ENCODE data around the gene SKIC2.
"Not testable (repeated sequence)": the region's sequence is repeated elsewhere in the genome, so short reads cannot be mapped to it uniquely, and the experiment has no call there.

Gene SKIC2

GRCh38 chr6:32004393-32004792 lies 45.4 kb downstream of the SKIC2 start:
- DNase-seq (ENCODE audit: low read depth, low spot score): not testable (repeated sequence)

DNA sequence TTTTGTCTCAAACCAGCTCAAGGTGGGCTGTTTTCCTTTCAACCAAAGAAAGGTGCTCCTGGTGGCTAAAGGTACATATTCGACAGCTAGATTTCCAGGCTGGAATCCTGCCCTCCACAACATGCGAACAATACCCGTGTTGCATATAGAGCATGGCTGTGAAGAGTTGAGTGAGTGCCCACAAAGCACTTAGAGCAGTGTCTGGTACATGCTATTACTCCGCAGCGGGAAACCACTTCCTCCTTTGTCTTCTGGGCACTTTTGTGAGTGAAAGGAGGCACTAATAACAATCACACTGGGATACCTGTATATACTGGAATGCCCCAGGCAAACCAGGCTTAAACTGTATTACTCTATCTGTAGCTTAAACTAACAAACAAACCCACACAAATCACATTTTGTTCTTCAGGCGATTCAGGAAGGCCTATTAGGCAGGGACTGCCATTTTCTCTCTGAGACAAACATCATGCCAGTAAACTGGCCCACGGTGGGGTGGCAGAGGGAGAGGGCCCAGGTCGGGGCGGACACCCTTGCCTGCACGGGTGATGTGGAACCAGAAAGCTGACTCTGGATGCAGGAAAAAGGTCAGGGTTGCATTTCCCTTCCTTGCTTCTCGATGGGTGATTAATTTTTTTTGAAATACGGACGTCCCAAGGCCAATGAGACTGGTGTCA lies 46.0 kb downstream of the SKIC2 start:
- DNase-seq (ENCODE audit: low read depth, low spot score): not testable (repeated sequence)

DNA sequence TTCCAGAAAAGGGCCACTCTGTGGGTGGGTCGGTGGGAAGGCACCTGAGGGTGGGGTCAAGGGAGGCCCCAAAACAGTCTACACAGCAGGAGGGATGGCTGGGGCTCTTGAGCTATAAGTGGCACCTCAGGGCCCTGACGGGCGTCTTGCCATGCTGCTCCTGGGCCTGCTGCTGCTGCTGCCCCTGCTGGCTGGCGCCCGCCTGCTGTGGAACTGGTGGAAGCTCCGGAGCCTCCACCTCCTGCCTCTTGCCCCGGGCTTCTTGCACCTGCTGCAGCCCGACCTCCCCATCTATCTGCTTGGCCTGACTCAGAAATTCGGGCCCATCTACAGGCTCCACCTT lies 46.5 kb downstream of the SKIC2 start:
- not testable (repeated sequence) for DNase-seq (ENCODE audit: low read depth, low spot score)

DNA sequence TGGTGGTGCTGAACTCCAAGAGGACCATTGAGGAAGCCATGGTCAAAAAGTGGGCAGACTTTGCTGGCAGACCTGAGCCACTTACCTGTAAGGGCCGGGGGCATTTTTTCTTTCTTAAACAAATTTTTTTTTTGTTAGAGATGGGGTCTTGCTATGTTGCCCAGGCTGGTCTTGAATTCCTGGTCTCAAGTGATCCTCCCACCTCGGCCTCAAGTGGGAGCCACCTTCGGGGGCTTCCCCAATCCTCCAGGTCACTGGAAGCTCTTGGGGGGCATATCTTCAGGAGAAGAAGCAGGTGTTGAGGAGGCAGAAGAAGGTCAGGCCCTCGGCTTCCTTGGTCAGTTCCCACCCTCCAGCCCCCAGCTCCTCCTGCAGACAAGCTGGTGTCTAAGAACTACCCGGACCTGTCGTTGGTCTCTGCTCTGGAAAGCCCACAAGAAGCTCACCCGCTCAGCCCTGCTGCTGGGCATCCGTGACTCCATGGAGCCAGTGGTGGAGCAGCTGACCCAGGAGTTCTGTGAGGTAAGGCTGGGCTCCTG lies 47.1 kb downstream of the SKIC2 start:
- DNase-seq (ENCODE audit: low read depth, low spot score): not testable (repeated sequence)

DNA sequence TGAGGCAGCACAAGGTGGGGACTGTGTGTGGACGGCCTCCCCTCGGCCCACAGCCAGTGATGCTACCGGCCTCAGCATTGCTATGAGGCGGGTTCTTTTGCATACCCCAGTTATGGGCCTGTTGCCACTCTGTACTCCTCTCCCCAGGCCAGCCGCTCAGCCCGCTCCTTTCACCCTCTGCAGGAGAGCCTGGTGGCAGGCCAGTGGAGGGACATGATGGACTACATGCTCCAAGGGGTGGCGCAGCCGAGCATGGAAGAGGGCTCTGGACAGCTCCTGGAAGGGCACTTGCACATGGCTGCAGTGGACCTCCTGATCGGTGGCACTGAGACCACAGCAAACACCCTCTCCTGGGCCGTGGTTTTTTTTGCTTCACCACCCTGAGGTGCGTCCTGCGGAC lies 48.1 kb downstream of the SKIC2 start:
- DNase-seq (ENCODE audit: low read depth, low spot score): not testable (repeated sequence)

DNA sequence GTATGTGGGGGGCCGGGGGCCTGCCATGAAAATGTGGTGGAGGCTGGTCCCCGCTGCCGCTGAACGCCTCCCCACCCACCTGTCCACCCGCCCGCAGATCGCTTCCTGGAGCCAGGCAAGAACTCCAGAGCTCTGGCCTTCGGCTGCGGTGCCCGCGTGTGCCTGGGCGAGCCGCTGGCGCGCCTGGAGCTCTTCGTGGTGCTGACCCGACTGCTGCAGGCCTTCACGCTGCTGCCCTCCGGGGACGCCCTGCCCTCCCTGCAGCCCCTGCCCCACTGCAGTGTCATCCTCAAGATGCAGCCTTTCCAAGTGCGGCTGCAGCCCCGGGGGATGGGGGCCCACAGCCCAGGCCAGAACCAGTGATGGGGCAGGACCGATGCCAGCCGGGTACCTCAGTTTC lies 49.1 kb downstream of the SKIC2 start:
- not testable (repeated sequence) for DNase-seq (ENCODE audit: low read depth, low spot score)

DNA sequence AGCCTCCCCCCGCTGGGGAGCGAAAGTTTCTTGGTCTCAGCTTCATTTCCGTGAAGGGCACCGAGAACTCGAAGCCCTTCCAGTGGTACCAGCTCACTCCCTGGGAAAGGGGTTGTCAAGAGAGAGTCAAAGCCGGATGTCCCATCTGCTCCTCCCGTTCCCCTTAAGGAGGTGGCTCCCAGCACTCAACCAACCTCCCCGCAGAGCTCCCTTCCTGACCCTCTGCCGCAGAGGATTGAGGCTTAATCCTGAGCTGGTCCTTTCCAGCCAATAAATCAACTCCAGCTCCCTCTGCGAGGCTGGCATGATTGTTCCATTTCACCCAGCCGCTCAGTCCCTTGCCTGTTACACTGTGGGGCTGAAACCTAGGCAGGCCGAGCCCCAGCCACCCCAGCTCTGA lies 49.6 kb downstream of the SKIC2 start:
- not testable (repeated sequence) for DNase-seq (ENCODE audit: low read depth, low spot score)

DNA sequence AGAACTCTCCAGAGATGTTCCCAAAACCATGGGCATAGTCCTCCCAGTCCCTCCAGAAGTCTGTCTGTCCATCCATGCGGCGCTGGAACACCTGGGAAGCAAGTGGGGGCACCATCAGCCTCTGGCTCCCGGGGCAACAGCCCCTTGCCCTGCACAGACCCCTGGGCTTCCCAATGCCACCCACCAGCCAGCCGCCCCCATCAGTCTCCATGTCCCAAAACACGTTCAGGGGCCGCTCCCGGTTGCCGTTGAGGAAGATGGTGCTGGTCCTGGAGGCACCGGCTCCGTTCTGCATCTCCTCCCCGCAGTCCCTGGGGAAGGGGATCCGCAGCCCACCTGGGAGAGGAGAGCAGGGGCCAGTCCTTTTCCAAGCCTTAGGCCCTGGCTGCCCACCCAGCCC lies 50.6 kb downstream of the SKIC2 start:
- DNase-seq (ENCODE audit: low read depth, low spot score): not testable (repeated sequence)

DNA sequence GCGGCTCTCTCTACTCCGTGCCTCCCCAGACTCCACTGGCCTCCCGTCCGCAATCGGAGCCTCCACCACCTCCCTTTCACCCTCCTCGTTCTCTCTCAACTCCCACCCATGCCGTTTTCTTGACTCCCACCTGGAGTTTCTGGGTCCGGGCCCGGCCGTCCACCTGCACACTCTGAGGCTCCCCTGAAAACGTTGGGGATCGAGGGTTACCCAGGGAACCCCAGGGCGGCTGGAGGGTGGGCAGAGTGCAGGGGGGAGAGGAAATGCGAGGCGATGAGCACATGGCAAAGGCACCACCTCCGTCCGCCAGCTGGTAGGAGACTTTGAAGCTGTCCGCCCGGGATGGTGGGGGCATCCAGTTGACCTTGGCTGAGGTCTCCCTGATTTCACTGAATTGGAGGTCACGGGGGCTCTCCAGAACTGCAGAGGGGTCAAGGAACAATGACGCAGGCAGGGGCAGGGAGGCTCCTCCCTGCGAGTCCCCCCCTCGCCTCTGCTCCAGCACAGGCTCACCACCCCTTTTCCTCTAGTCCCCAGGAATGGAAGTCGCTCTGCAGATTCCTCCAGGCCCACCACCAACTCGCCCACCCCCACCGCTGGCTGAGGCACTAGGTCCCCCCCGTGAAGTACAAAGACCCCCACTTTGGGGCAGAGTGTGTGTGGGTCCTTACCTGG lies 52.0 kb downstream of the SKIC2 start:
- not testable (repeated sequence) for DNase-seq (ENCODE audit: low read depth, low spot score)

DNA sequence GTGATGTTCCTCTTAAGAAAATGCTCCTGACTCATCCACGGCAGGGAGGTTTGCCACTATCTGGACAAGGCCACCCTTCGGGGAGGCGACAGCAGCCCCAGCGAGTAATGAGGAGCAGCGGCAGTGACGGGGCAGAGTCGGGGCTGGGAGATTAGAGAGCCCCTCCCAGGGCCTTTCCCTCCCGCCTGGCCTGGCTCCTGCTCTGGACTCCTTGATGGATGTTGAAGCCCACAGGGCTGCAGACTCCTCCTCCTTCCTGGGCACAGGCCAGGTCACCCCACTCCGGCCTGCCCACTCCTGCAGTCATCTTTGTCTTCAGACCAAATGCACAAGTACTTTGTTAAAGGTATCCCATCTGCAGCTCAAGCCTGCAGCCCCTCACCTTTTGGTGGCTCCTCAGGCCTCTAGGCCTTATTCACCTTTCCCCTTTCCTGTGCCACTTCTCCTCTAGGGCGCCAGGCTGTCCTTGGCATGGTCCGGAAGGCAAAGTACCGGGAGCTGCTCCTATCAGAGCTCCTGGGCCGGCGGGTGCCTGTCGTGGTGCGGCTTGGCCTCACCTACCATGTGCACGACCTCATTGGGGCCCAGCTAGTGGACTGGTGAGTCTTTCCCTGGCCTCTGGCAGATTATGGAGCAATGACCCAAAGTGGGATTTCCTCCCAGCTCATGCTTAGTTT lies 54.1 kb downstream of the SKIC2 start:
- DNase-seq (ENCODE audit: low read depth, low spot score): not testable (repeated sequence)

GRCh38 chr6:32013738-32014137 lies 54.8 kb downstream of the SKIC2 start:
- DNase-seq (ENCODE audit: low read depth, low spot score): not testable (repeated sequence)

GRCh38 chr6:32014547-32014946 lies 55.6 kb downstream of the SKIC2 start, which contains the start of gene C4B:
Gene C4B, plus strand, starts transcription at chr6:32014795. Its CDS starts 51 bp downstream, at chr6:32014846.
- DNase-seq (ENCODE audit: low read depth, low spot score): not testable (repeated sequence)

All from astrocyte of the hippocampus (primary cell).